ENCODE data around the gene APPBP2.
"Not testable (repeated sequence)": the region's sequence is repeated elsewhere in the genome, so short reads cannot be mapped to it uniquely, and the experiment has no call there.

APPBP2 gene

GRCh38 chr17:60433021-60433997 is 92.7 kb downstream of the APPBP2 start:
- DNase-seq (ENCODE audit: low spot score): not testable (repeated sequence)

GRCh38 chr17:60430561-60430960 is 95.5 kb downstream of the APPBP2 start:
- DNase-seq (ENCODE audit: low spot score): not testable (repeated sequence)

DNA sequence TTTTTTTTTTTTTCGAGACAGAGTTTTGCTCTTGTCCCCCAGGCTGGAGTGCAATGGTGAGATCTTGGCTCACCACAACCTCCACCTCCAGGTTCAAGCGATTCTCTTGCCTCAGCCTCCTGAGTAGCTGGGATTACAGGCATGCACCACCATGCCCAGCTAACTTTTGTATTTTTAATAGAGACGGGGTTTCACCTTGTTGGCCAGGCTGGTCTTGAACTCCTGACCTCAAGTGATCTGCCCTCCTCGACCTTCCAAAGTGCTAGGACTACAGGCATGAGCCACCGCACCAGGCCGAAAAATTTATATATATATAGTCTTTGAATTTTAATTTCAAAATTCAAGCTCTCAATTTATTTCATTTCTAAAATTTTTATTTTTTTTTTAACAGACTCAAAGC is 97.6 kb downstream of the APPBP2 start:
- DNase-seq (ENCODE audit: low spot score): not testable (repeated sequence)

DNA sequence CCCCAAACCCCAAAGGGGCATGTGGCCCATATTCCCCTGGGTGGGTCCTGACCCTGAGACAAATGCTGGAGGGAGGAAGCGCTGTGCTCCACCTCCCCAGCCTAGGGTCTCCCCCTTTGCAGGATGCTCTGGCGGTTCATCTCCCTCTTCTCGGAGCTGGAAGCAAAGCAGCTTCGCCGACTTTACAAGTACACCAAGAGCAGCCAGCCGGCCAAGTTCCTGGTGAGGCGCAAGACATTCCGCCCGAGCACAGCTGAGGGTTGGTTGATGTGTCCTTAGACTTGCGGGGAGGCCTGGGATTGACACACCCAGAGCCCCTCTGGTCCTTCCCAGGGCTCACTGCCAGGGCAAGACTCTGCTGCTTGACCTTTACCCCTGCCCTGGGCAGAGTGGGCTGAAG is 99.4 kb downstream of the APPBP2 start:
- no peak for DNase-seq (ENCODE audit: low spot score)

- DNase-seq (ENCODE audit: low spot score): no peak
Measured at GRCh38 chr17:60425626-60426025, 100.4 kb downstream of the APPBP2 start.

DNA sequence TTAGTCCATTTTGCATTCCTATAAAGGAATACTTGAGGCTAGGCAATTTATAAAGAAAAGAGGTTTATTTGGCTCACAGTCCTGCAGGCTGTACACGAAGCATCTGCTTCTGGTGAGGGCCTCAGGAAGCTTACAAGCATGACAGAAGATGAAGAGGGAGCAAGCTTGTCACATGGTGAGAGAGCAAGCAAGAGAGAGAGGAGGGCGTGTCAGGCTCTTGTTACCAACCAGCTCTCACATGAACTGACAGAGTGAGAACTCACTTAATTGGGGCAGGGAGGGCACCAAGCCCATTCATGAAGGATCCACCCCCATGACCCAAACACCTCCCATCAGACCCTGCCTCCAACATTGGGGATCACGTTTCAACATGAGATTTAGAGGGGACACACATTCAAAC is 102.2 kb downstream of the APPBP2 start:
- no peak for DNase-seq (ENCODE audit: low spot score)

- no peak for DNase-seq (ENCODE audit: low spot score)
Measured at GRCh38 chr17:60422162-60422665, 103.8 kb downstream of the APPBP2 start, which contains the start of gene CHCT1. Gene CHCT1 (plus strand): TSS chr17:60422489. CDS start chr17:60422593, 104 bp downstream.

DNA sequence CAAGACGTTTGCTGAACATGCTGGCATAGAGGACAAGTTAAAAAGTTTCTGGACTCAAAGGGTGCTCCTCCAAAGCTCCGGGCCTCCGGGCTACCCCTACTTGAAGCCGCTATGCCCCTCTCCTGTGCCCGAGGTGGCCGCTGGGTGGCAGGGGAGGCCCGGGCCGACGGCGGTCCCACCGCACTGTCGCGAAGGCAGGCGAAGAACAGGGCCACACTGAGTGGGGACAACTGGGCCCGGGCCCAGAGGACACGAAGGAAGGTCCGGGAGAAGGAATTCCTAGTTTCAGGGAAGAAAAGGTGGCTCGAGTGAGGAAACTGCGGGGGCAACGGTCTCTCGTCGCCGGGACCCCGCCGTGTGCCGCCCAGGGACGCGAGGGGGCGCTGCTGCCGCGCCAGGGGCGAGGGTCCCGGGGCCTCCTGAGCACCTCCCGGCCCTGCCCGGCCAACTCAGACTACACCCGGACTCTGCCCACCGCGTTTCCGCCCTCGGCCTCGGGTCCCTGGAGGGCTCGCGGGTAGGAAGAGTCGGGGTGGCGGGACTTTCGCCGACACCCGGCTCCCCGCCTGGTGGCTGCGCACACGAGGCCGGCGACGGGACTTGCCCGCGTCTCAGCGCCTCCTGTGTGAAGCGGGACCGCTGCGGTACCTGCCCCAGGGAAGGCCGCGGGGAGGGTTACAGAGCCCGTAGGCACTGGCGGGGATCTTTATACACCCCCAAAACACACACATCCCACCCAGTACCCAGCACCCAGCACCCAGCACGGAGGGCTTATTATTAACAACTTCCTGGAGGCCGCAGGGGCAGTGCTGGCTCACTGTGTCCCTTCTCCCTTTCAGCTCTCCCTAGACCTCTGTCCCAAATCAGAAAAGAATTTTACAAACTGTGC is 104.5 kb downstream of the APPBP2 start:
- DNase-seq (ENCODE audit: low spot score): peak; percentile 90

- DNase-seq (ENCODE audit: low spot score): not testable (repeated sequence)
Measured at GRCh38 chr17:60419875-60420274, 106.2 kb downstream of the APPBP2 start.

GRCh38 chr17:60419003-60419402 is 107.0 kb downstream of the APPBP2 start:
- DNase-seq (ENCODE audit: low spot score): not testable (repeated sequence)

DNA sequence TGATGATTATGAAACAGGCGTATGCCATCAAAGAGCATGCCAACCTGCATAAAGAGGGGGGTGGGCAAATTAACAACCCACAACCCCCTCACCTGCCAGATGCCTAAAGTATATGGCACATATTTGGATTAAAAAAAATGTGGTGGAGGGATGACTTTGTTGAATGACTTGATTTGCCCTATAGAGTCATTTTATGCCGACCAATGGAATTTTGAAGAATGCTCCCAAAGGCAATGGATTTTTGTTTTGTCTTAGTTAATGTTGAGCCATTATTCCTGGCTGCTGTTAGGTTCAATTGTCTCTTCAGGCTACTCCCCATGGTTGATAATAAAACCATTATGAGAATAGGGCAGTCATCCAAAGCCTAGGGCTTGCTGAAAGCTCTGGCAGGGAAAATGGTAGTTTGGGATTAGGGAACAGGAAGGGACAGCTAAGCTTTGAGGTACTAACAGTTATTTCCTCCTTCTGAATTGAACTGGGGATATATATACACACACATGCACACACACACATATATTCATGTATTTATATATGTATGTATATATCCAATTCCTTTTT is 109.6 kb downstream of the APPBP2 start:
- DNase-seq (ENCODE audit: low spot score): no peak

GRCh38 chr17:60415146-60415545 is 110.9 kb downstream of the APPBP2 start:
- no peak for DNase-seq (ENCODE audit: low spot score)

DNA sequence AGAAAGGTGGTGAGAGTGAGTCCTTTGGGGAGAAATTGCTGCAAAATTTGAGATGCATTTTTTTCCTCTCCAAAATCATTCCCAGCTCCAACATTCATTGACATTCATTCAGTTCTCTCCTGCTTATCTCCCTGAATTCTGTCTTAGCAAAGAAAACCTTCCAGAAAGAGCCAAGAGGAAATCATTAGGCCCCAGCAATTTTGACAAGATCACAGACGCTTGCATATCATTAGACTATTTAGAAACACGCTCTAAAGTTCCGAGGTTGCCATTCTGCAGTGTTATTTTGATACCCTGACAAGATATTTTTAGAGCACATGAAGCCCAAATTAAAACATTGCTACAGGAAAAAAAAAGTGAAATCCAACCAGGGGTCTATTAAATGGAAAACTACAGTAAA is 113.3 kb downstream of the APPBP2 start:
- no peak for DNase-seq (ENCODE audit: low spot score)

GRCh38 chr17:60410001-60410400 is 116.0 kb downstream of the APPBP2 start:
- DNase-seq (ENCODE audit: low spot score): no peak

GRCh38 chr17:60406887-60407286 is 119.2 kb downstream of the APPBP2 start:
- no peak for DNase-seq (ENCODE audit: low spot score)

GRCh38 chr17:60403962-60404361 is 122.1 kb downstream of the APPBP2 start:
- no peak for DNase-seq (ENCODE audit: low spot score)

GRCh38 chr17:60403523-60403810 is 122.6 kb downstream of the APPBP2 start:
- DNase-seq (ENCODE audit: low spot score): no peak

DNA sequence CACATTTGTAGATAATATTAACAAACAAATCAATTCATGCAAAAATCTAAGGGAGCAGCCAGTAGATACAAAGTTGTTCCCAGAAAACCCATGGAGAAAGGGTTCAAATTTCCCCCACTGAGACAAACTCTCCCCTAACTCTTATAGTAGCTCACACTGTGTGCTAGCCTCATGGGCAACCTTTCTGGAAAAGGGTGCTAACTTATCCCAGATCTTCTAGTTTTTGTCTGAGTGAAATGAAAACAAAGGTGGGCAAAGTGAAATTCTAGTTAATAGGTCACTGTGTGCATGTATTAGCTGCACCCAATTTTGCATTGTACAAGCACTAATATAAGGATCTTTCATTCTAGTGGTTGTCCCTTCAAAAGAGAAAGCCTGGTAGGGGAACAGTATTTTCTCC is 124.2 kb downstream of the APPBP2 start:
- DNase-seq (ENCODE audit: low spot score): no peak

DNA sequence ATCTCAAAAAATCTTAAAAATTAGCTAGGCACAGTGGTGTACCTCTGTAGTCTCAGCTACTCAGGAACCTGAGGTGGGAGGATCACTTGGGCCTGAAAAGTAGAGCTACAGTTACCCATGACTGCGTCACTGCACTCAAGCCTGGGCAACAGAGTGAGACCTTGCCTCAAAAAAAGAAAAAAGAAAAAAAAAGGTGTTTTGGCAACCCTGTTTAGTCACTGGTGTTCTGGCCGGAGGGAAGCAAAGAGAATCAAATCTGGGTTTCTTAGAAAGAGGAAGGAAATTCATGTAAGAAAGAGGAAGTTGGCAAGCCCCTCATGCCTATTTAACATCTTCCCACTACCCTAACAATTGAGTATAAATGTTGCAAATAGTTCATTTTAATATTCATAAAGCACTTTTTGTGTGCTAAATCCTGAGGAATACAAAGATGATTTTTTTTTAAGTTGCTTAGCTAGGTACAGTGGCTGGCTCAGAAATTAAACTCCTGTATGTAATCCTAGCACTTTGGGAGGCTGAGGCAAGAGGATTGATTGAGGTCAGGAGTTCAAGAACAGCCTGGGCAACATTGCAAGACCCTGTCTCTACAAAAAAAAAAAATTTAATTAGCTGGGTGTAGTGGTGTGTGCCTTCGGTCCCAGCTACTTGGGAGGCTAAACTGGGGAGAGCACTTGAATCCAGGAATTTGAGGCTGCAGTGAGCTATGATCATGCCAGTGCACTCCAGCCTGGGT is 127.6 kb downstream of the APPBP2 start:
- no peak for DNase-seq (ENCODE audit: low spot score)

DNA sequence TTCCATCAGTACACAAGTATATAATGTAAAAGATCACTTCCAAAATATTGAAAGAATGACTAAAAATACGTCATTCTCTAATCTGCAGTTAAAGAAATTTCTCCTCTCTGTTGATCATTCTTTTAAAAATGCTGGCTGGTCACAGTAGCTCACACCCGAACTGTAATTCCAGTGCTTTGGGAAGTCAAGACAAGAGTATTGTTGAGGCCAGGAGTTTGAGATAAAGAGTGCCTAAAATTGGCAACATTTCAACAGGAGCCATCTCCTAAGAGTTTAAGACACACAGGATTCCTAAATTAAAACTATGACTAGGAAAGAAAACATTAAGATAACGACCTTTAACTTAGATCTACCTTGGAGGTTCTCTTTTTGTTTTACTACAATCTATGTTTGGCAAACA is 129.6 kb downstream of the APPBP2 start:
- no peak for DNase-seq (ENCODE audit: low spot score)

DNA sequence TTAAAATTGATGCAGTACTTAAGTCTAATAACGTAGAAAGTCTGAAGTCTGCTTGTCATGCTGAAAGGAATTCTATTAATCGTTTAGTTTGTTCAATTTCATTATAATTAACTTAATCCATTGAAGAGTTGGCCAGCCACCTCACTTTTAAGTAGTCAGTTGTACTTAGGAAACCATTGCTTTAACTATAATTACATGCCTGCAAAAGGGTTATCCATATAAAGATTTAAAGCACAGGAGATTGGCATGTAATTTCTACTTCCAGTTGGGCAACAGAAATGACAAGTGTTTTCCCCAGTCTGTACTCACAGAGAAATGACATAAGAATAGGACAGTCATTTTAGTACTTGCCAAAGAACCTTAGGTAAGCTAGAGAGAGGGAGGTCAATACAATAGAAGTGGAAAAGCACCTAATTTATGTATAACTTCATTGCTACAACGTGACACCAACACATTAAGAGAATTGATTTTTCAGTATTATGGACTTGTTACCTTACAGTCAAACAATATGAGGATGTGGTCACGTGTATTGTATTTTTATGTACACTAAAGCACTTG is 130.5 kb downstream of the APPBP2 start:
- no peak for DNase-seq (ENCODE audit: low spot score)
